ENCODE data around the gene RNLS.
A peak's percentile ranks its signal among the peaks of the same experiment; 100 is the strongest.

Gene RNLS

DNA sequence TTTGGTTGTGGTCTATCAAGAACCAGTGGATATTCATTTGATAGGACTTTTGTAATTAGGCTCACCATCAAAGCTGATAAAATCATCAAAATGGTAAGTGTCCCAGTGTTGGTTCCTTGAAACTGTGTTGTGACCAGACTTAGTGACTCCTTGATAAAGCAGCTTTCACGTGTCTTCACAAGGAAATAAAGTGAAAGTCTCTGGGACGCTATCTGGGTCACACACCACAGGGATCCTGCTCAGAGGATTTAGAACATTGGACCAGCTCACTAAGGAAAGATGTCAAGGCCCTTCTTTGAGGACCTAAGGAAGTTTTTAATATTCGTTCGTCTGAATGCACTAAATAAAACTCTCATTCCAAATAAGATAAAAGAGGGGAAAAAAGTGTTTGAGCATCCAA lies 193.1 kb downstream of the RNLS start:
- H2AFZ ChIP-seq (ENCODE audit: low read length), result no peak overlapping the region
- no peaks in the 10 kb centered on the region for H3K36me3 ChIP-seq (ENCODE audit: insufficient read depth, low read length)
- no peak overlapping the region for H3K4me2 ChIP-seq (ENCODE audit: low read length)
- H3F3A ChIP-seq (ENCODE audit: insufficient read depth, low read length), result peaks cover 6% of the 10 kb centered on the region; the same call in 1 of the 2 replicates
- H3K27ac ChIP-seq (ENCODE audit: low read depth, low read length, poor library complexity, severe bottlenecking), result peak overlapping the region; percentile 100
- H3K79me2 ChIP-seq (ENCODE audit: insufficient read depth, low read length), result no peaks in the 10 kb centered on the region
- H3K4me3 ChIP-seq (ENCODE audit: low read depth, low read length, poor library complexity, severe bottlenecking), result no peak overlapping the region
- H4K20me1 ChIP-seq (ENCODE audit: insufficient read depth, low read length), result no peaks in the 10 kb centered on the region
- H3K4me1 ChIP-seq (ENCODE audit: insufficient read depth, low read length, severe bottlenecking), result peaks cover 62% of the 10 kb centered on the region
- no peaks in the 10 kb centered on the region for H3K27me3 ChIP-seq (ENCODE audit: insufficient read depth, low read length)
- H3K9ac ChIP-seq (ENCODE audit: low read length), result no peak overlapping the region
- H3K9me3 ChIP-seq (ENCODE audit: low read length), result no peaks in the 10 kb centered on the region
- TF ChIP-seq, protein P1, sequence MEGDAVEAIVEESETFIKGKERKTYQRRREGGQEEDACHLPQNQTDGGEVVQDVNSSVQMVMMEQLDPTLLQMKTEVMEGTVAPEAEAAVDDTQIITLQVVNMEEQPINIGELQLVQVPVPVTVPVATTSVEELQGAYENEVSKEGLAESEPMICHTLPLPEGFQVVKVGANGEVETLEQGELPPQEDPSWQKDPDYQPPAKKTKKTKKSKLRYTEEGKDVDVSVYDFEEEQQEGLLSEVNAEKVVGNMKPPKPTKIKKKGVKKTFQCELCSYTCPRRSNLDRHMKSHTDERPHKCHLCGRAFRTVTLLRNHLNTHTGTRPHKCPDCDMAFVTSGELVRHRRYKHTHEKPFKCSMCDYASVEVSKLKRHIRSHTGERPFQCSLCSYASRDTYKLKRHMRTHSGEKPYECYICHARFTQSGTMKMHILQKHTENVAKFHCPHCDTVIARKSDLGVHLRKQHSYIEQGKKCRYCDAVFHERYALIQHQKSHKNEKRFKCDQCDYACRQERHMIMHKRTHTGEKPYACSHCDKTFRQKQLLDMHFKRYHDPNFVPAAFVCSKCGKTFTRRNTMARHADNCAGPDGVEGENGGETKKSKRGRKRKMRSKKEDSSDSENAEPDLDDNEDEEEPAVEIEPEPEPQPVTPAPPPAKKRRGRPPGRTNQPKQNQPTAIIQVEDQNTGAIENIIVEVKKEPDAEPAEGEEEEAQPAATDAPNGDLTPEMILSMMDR (IDR thresholded peaks at IDR 0.05; ENCODE audit: low read length), result no peak
- H3K9me2 ChIP-seq (ENCODE audit: low read depth, low read length), result no peaks in the 10 kb centered on the region

DNA sequence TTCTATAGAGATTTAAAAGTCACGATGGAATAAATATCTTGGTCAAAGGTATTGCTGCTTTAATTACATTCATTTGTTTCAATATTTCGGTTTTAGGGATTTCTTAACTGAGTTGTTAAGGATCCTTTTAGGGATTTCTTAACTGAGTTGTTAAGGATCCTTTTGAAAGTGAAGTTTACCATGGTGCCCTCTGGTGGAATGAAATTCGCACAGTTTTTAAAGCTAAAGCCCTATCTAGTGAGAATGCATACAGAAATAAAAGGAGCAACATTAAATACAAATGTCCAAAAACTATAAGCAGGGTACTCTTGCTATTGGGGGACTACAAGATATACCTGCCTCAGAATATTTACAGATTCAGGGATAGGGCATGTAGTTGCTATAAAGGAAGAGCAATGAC lies 193.7 kb downstream of the RNLS start:
- Histone ChIP-seq H3K79me2 (ENCODE audit: insufficient read depth, low read length) (no peaks in the 10 kb centered on the region), H3K9me3 (ENCODE audit: low read length) (no peaks in the 10 kb centered on the region), H3K4me2 (ENCODE audit: low read length) (no peak overlapping the region; the same call in 1 of the 2 replicates), H3F3A (ENCODE audit: insufficient read depth, low read length) (peaks cover 6% of the 10 kb centered on the region; the same call in 1 of the 2 replicates), H3K27ac (ENCODE audit: low read depth, low read length, poor library complexity, severe bottlenecking) (peak overlapping the region; percentile 100), H3K9me2 (ENCODE audit: low read depth, low read length) (no peaks in the 10 kb centered on the region), H3K4me3 (ENCODE audit: low read depth, low read length, poor library complexity, severe bottlenecking) (no peak overlapping the region), H4K20me1 (ENCODE audit: insufficient read depth, low read length) (no peaks in the 10 kb centered on the region), H3K36me3 (ENCODE audit: insufficient read depth, low read length) (no peaks in the 10 kb centered on the region), H2AFZ (ENCODE audit: low read length) (no peak overlapping the region), H3K4me1 (ENCODE audit: insufficient read depth, low read length, severe bottlenecking) (peaks cover 68% of the 10 kb centered on the region), H3K27me3 (ENCODE audit: insufficient read depth, low read length) (no peaks in the 10 kb centered on the region), H3K9ac (ENCODE audit: low read length) (peak overlapping the region; percentile 90; the same call in 1 of the 2 replicates)
- TF ChIP-seq, protein P1 (IDR thresholded peaks at IDR 0.05; ENCODE audit: low read length), result peak; percentile 53
- no peak for TF ChIP-seq EZH2 (IDR thresholded peaks at IDR 0.05; ENCODE audit: borderline replicate concordance, low read length)

DNA sequence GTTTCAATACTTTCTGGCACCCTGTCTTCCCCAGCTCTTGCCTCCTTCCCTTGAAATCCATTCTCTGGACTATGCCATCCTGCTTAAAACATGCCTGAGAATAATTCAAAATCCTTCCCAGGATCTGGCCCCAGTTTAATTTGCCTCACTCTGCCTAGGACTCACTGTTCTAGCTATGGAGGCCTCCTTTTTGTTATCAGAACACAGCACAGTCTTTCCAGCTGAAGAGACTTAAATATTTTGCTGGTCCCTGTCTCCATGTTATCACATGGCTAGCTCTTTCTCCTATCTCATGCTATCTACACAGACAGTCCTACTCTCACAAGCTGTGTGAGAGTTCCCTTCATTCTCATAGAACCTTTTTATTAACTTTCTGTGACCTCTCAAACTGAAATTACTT lies 194.8 kb downstream of the RNLS start:
- TF ChIP-seq, protein P1 (IDR thresholded peaks at IDR 0.05; ENCODE audit: low read length), result no peak
- TF ChIP-seq EZH2 (IDR thresholded peaks at IDR 0.05; ENCODE audit: borderline replicate concordance, low read length), result no peak
- H3K27ac ChIP-seq (ENCODE audit: low read depth, low read length, poor library complexity, severe bottlenecking), result peak overlapping the region; percentile 100
- no peaks in the 10 kb centered on the region; the same call in 1 of the 2 replicates for H3K9me3 ChIP-seq (ENCODE audit: low read length)
- H3K4me3 ChIP-seq (ENCODE audit: low read depth, low read length, poor library complexity, severe bottlenecking), result peak overlapping the region; percentile 49
- H3K9me2 ChIP-seq (ENCODE audit: low read depth, low read length), result no peaks in the 10 kb centered on the region
- H3K9ac ChIP-seq (ENCODE audit: low read length), result peak overlapping the region; percentile 90
- no peaks in the 10 kb centered on the region for H3K27me3 ChIP-seq (ENCODE audit: insufficient read depth, low read length)
- H3K79me2 ChIP-seq (ENCODE audit: insufficient read depth, low read length), result no peaks in the 10 kb centered on the region
- peaks cover 6% of the 10 kb centered on the region; the same call in 1 of the 2 replicates for H3F3A ChIP-seq (ENCODE audit: insufficient read depth, low read length)
- H3K4me1 ChIP-seq (ENCODE audit: insufficient read depth, low read length, severe bottlenecking), result peaks cover 77% of the 10 kb centered on the region
- H3K36me3 ChIP-seq (ENCODE audit: insufficient read depth, low read length), result peaks cover 2% of the 10 kb centered on the region
- H2AFZ ChIP-seq (ENCODE audit: low read length), result no peak overlapping the region
- peak overlapping the region; percentile 70; the same call in 1 of the 2 replicates for H3K4me2 ChIP-seq (ENCODE audit: low read length)
- H4K20me1 ChIP-seq (ENCODE audit: insufficient read depth, low read length), result no peaks in the 10 kb centered on the region

All from OCI-LY1 (cell line).